ENCODE data around the gene MBNL2. TPM values are rescaled to one million over a fixed set of nuclear protein-coding genes. Genes with fewer than 3 reads are reported as not detected.

The MBNL2 gene
- total RNA-seq, 1 donor from 2014 or later, result 12.4 TPM

GRCh38 chr13:97366172-97366688, 144.1 kb downstream of the MBNL2 start:
- Mint-ChIP-seq H3K36me3 (ENCODE audit: unreplicated experiment) (no peaks in the 10 kb centered on the region), H3K9me3 (ENCODE audit: unreplicated experiment) (no peaks in the 10 kb centered on the region), H3K27ac (ENCODE audit: unreplicated experiment) (no peak overlapping the region), H3K27me3 (ENCODE audit: unreplicated experiment) (no peaks in the 10 kb centered on the region), H3K4me3 (ENCODE audit: unreplicated experiment) (no peak overlapping the region), H3K4me1 (ENCODE audit: low read depth, unreplicated experiment) (peaks cover 8% of the 10 kb centered on the region)
- no peak for TF ChIP-seq CTCF (IDR thresholded peaks at IDR 0.05; ENCODE audit: partially characterized antibody, unreplicated experiment)
- no peak for DNase-seq

GRCh38 chr13:97367016-97367822, 145.1 kb downstream of the MBNL2 start:
- no peak overlapping the region for H3K27ac Mint-ChIP-seq (ENCODE audit: unreplicated experiment)
- no peaks in the 10 kb centered on the region for H3K36me3 Mint-ChIP-seq (ENCODE audit: unreplicated experiment)
- no peaks in the 10 kb centered on the region for H3K9me3 Mint-ChIP-seq (ENCODE audit: unreplicated experiment)
- no peak for TF ChIP-seq CTCF (IDR thresholded peaks at IDR 0.05; ENCODE audit: partially characterized antibody, unreplicated experiment)
- H3K4me1 Mint-ChIP-seq (ENCODE audit: low read depth, unreplicated experiment), result peaks cover 14% of the 10 kb centered on the region
- no peak for DNase-seq
- H3K4me3 Mint-ChIP-seq (ENCODE audit: unreplicated experiment), result no peak overlapping the region
- no peaks in the 10 kb centered on the region for H3K27me3 Mint-ChIP-seq (ENCODE audit: unreplicated experiment)

GRCh38 chr13:97369261-97369893, 147.2 kb downstream of the MBNL2 start:
- DNase-seq, result no peak
- H3K27me3 Mint-ChIP-seq (ENCODE audit: unreplicated experiment), result no peaks in the 10 kb centered on the region
- no peaks in the 10 kb centered on the region for H3K9me3 Mint-ChIP-seq (ENCODE audit: unreplicated experiment)
- no peak for TF ChIP-seq CTCF (IDR thresholded peaks at IDR 0.05; ENCODE audit: partially characterized antibody, unreplicated experiment)
- H3K4me3 Mint-ChIP-seq (ENCODE audit: unreplicated experiment), result no peak overlapping the region
- peaks cover 19% of the 10 kb centered on the region for H3K4me1 Mint-ChIP-seq (ENCODE audit: low read depth, unreplicated experiment)
- no peak overlapping the region for H3K27ac Mint-ChIP-seq (ENCODE audit: unreplicated experiment)
- H3K36me3 Mint-ChIP-seq (ENCODE audit: unreplicated experiment), result no peaks in the 10 kb centered on the region

GRCh38 chr13:97371486-97372109, 149.5 kb downstream of the MBNL2 start:
- Mint-ChIP-seq H3K27me3 (ENCODE audit: unreplicated experiment) (no peaks in the 10 kb centered on the region), H3K4me1 (ENCODE audit: low read depth, unreplicated experiment) (peaks cover 16% of the 10 kb centered on the region), H3K27ac (ENCODE audit: unreplicated experiment) (no peak overlapping the region), H3K36me3 (ENCODE audit: unreplicated experiment) (no peaks in the 10 kb centered on the region), H3K9me3 (ENCODE audit: unreplicated experiment) (no peaks in the 10 kb centered on the region), H3K4me3 (ENCODE audit: unreplicated experiment) (no peak overlapping the region)
- TF ChIP-seq CTCF (IDR thresholded peaks at IDR 0.05; ENCODE audit: partially characterized antibody, unreplicated experiment), result no peak
- no peak for DNase-seq
